HEK293 (cell line): Measurements from ENCODE around the gene MAML3.
"Not testable (repeated sequence)": the region's sequence is repeated elsewhere in the genome, so short reads cannot be mapped to it uniquely, and the experiment has no call there.

Source experiments
- CTCF ChIA-PET: fragments of 350-600 bp; formaldehyde crosslinking; extraction: SDS; loops from one replicate; lab custom pipeline; 2021; ENCODE audit warnings: antibody characterized with exemption; lab: Yijun Ruan, JAX
- POLR2A ChIA-PET: fragments of 300-600 bp; formaldehyde crosslinking; extraction: SDS; loops from one replicate; lab custom pipeline; 2020; ENCODE audit warnings: antibody characterized with exemption, inconsistent platforms; lab: Yijun Ruan, JAX
- H3K27ac ChIP-seq: fragments of 200-500 bp; sonication (Bioruptor generic); 2 replicates; pipeline ENCODE4 v1.5.1; 2014; ENCODE audit warnings: low read depth, low read length, control low read depth, inconsistent platforms; ENCODE audit errors: extremely low read depth
- H3K36me3 ChIP-seq, 2 experiments: fragments of 200-500 bp in 1 of 2; sonication (Bioruptor generic) in 1 of 2; 1 replicate in 1 of 2; 2 replicates in 1 of 2; pipeline ENCODE4 v1.5.1; 2014 to 2017; ENCODE audit warnings: inconsistent platforms in 2 of 2, low read length in 2 of 2; ENCODE audit not compliant: control insufficient read depth in 2 of 2, insufficient read depth in 1 of 2
- H3K4me1 ChIP-seq: fragments of 200-500 bp; sonication (Bioruptor generic); 2 replicates; pipeline ENCODE4 v1.5.1; 2014; ENCODE audit warnings: mild to moderate bottlenecking, low read length, inconsistent platforms; ENCODE audit not compliant: control insufficient read depth, insufficient read depth
- H3K4me3 ChIP-seq: 2 replicates; pipeline ENCODE4 v1.5.1; 2011; ENCODE audit warnings: low read depth, mild to moderate bottlenecking, control low read depth, low read length, moderate library complexity
- H3K9me3 ChIP-seq: fragments of 200-500 bp; sonication (Bioruptor generic); 2 replicates; pipeline ENCODE4 v1.5.1; 2014; ENCODE audit warnings: low read depth, low read length, inconsistent platforms; ENCODE audit not compliant: control insufficient read depth, insufficient read depth
- GLI2 ChIP-seq: fragments of 450-650 bp; formaldehyde crosslinking; IDR thresholded peaks from 2 replicates; pipeline ENCODE4; 2017; ENCODE audit warnings: missing biosample characterization, missing genetic modification characterization, low read depth, borderline replicate concordance
- PRDM1 ChIP-seq: fragments of 450-650 bp; formaldehyde crosslinking; IDR thresholded peaks from 2 replicates; pipeline ENCODE4; 2016; ENCODE audit warnings: missing biosample characterization, missing genetic modification characterization
- SP2 ChIP-seq: fragments of 450-650 bp; formaldehyde crosslinking; IDR thresholded peaks from 2 replicates; pipeline ENCODE4 v1.5.1; 2016; ENCODE audit warnings: missing biosample characterization, missing genetic modification characterization
- WT1 ChIP-seq: fragments of 450-650 bp; formaldehyde crosslinking; IDR thresholded peaks from 2 replicates; pipeline ENCODE4 v1.5.1; 2016; ENCODE audit warnings: missing biosample characterization, missing genetic modification characterization
- ZBTB17 ChIP-seq: fragments of 450-650 bp; formaldehyde crosslinking; IDR thresholded peaks from 2 replicates; pipeline ENCODE4 v1.5.1; 2016; ENCODE audit warnings: missing biosample characterization, missing genetic modification characterization
- ZNF354C ChIP-seq: fragments of 450-650 bp; formaldehyde crosslinking; IDR thresholded peaks from 2 replicates; pipeline ENCODE4 v1.5.1; 2016; ENCODE audit warnings: missing biosample characterization, missing genetic modification characterization, low read depth, borderline replicate concordance
- ZNF366 ChIP-seq: fragments of 450-650 bp; formaldehyde crosslinking; conservative IDR thresholded peaks from 2 replicates; pipeline ENCODE4 v1.5.1; 2016; ENCODE audit warnings: missing biosample characterization, missing genetic modification characterization
- ZNF514 ChIP-seq: fragments of 450-650 bp; formaldehyde crosslinking; IDR thresholded peaks from 2 replicates; pipeline ENCODE4 v1.5.1; 2016; ENCODE audit warnings: missing biosample characterization, missing genetic modification characterization
- ZNF596 ChIP-seq: fragments of 450-650 bp; IDR thresholded peaks from 2 replicates; pipeline ENCODE4 v1.5.0; 2018; ENCODE audit warnings: missing biosample characterization, mild to moderate bottlenecking, missing genetic modification characterization, moderate library complexity
- ZNF626 ChIP-seq: fragments of 450-650 bp; sonication (Bioruptor Pico); formaldehyde crosslinking; IDR thresholded peaks from 2 replicates; pipeline ENCODE4 v1.5.1; 2018; ENCODE audit warnings: missing biosample characterization, missing genetic modification characterization, inconsistent platforms
- ZNF791 ChIP-seq: fragments of 450-650 bp; formaldehyde crosslinking; IDR thresholded peaks from 2 replicates; pipeline ENCODE4 v1.5.1; 2016; ENCODE audit warnings: missing biosample characterization, missing genetic modification characterization
- TF ChIP-seq, protein P1 (sequence below): fragments of 450-650 bp; formaldehyde crosslinking; IDR thresholded peaks from 2 replicates; pipeline ENCODE4 v1.5.1; 2016; ENCODE audit warnings: missing biosample characterization, missing genetic modification characterization
- TF ChIP-seq, protein P2 (sequence below): fragments of 450-650 bp; formaldehyde crosslinking; IDR thresholded peaks from 2 replicates; pipeline ENCODE4; 2016; ENCODE audit warnings: missing biosample characterization, missing genetic modification characterization

MAML3 gene

DNA sequence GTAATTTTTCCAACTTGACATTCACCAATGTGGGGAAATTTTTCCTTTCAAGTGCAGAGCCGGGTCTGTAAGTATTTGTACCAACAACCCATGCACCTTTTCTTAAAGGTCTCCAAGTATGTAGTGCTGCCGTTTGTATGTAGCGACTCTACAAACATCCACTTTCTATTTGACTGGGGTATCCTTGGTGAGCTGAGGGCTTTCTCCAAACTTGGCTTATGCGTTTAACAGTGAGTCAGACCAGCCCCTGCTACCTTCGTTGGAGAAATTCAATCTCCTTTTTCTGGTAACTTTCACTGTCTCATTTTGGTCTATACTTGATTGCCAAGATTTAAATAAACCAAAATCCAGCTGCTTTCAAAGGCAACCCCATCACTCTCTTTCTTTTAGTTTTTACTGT, 453.4 kb downstream of the MAML3 start:
- Histone ChIP-seq H3K4me1 (no peaks in the 10 kb centered on the region), H3K9me3 (no peaks in the 10 kb centered on the region), H3K36me3 (peaks cover 0 to 33% of the 10 kb centered on the region in 2 experiments; a peak in 1 of 3 replicates), H3K27ac (no peak overlapping the region), H3K4me3 (no peak overlapping the region)
- ChIA-PET CTCF (interaction anchor here (0.6 to 3.2 kb wide), 2 partner anchors 44 to 520 kb away, joined by 4 to 19 read pairs; no protein-coding TSS in a partner anchor), POLR2A (no interaction called here)
- TF ChIP-seq ZNF514 (tag by site-specific recombination), result no peak
- TF ChIP-seq, protein P1, sequence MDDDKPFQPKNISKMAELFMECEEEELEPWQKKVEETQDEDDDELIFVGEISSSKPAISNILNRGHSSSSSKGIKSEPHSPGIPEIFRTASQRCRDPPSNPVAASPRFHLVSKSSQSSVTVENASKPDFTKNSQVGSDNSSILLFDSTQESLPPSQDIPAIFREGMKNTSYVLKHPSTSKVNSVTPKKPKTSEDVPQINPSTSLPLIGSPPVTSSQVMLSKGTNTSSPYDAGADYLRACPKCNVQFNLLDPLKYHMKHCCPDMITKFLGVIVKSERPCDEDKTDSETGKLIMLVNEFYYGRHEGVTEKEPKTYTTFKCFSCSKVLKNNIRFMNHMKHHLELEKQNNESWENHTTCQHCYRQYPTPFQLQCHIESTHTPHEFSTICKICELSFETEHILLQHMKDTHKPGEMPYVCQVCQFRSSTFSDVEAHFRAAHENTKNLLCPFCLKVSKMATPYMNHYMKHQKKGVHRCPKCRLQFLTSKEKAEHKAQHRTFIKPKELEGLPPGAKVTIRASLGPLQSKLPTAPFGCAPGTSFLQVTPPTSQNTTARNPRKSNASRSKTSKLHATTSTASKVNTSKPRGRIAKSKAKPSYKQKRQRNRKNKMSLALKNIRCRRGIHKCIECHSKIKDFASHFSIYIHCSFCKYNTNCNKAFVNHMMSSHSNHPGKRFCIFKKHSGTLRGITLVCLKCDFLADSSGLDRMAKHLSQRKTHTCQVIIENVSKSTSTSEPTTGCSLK (tag by site-specific recombination), result no peak
- TF ChIP-seq, protein P2, sequence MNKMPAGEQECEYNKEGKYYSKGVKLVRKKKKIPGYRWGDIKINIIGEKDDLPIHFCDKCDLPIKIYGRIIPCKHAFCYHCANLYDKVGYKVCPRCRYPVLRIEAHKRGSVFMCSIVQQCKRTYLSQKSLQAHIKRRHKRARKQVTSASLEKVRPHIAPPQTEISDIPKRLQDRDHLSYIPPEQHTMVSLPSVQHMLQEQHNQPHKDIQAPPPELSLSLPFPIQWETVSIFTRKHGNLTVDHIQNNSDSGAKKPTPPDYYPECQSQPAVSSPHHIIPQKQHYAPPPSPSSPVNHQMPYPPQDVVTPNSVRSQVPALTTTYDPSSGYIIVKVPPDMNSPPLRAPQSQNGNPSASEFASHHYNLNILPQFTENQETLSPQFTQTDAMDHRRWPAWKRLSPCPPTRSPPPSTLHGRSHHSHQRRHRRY (tag by site-specific recombination), result no peak

DNA sequence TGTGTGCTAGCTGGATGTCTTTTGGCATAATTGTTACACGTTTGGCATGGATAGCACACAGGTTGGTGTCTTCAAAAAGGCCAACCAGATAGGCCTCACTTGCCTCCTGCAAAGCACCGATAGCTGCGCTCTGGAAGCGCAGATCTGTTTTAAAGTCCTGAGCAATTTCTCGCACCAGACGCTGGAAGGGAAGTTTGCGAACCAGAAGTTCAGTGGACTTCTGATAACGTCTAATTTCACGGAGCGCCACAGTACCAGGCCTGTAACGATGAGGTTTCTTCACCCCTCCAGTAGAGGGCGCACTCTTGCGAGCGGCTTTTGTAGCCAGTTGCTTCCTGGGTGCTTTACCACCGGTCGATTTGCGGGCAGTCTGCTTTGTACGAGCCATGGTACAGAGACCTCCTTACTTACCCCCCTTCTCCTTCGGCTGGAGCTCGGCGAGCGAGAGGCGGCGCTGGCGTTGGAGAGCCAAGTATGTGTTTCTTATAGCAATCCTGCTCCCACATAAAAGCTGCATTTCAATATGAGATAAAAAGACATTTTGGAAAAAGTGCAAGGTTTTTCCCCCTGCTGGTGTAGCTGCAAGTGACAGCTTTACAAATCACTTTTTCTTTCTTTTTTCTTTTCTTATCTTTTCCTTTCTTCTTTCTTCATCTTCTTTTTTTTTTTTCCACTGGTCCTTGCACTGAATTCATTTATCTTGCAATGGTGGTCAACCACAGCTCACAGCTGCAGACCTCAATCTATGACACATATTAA, 455.6 kb downstream of the MAML3 start:
- H3K36me3 ChIP-seq, result peaks cover 0 to 14% of the 10 kb centered on the region in 2 experiments; a peak in 1 of 3 replicates
- H3K9me3 ChIP-seq, H3K27ac ChIP-seq, H3K4me3 ChIP-seq, POLR2A ChIA-PET, H3K4me1 ChIP-seq: not testable (repeated sequence)
- TF ChIP-seq PRDM1 (tag by site-specific recombination), result peak; percentile 68
- CTCF ChIA-PET, result interaction anchor here (0.6 to 3.2 kb wide), 6 partner anchors 32 to 1289 kb away, joined by 3 to 19 read pairs (median 4); no protein-coding TSS in a partner anchor

DNA sequence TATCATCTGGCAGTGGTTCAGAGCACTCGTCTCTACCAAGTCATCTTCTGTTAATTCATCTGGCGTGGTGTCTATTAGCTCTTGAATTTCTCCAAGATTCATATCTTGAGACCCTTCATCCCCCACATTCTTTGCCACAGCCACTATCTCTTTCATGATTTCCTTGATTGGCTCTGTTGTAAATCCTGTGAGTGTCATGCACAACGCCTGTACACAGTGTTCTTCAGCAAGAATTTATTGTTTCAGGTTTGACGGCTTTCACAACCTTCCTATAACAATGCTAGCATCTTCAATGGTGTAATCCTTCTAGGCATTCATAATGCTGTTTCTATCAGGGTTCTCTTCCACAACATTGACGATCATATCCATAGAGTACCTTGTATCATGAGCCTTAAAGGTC, 457.5 kb downstream of the MAML3 start:
- TF ChIP-seq ZNF791 (no peak), ZBTB17 (tag by site-specific recombination) (no peak), ZNF366 (tag by site-specific recombination) (no peak), SP2 (tag by site-specific recombination) (no peak), ZNF354C (tag by site-specific recombination) (no peak), ZNF596 (tag by site-specific recombination) (no peak), GLI2 (no peak), ZNF626 (no peak), WT1 (no peak)
- TF ChIP-seq, protein P1 (tag by site-specific recombination), result no peak
- TF ChIP-seq, all 188 proteins: peak for 0
- peaks cover 0 to 16% of the 10 kb centered on the region in 2 experiments; a peak in 1 of 3 replicates for H3K36me3 ChIP-seq
- H3K27ac ChIP-seq, result no peak overlapping the region
- H3K9me3 ChIP-seq, result no peaks in the 10 kb centered on the region
- POLR2A ChIA-PET, result no interaction called here
- CTCF ChIA-PET, result interaction anchor here (1.2 kb wide), 1 partner anchor 25 kb away, joined by 3 read pairs; no protein-coding TSS in a partner anchor
- no peak overlapping the region for H3K4me3 ChIP-seq
- no peaks in the 10 kb centered on the region for H3K4me1 ChIP-seq
